Right hindlimb (tissue), 1 donor: ENCODE measurements around the gene SGTA.
"Not testable (repeated sequence)": the region's sequence is repeated elsewhere in the genome, so short reads cannot be mapped to it uniquely, and the experiment has no call there.

Experiments used
- DNase-seq: peaks from one replicate; pipeline ENCODE4 v3.0.0-alpha.2; 2018

The SGTA gene

GRCh38 chr19:2722541-2723344 lies 60.3 kb downstream of the SGTA start:
- peak; percentile 54 for DNase-seq

DNA sequence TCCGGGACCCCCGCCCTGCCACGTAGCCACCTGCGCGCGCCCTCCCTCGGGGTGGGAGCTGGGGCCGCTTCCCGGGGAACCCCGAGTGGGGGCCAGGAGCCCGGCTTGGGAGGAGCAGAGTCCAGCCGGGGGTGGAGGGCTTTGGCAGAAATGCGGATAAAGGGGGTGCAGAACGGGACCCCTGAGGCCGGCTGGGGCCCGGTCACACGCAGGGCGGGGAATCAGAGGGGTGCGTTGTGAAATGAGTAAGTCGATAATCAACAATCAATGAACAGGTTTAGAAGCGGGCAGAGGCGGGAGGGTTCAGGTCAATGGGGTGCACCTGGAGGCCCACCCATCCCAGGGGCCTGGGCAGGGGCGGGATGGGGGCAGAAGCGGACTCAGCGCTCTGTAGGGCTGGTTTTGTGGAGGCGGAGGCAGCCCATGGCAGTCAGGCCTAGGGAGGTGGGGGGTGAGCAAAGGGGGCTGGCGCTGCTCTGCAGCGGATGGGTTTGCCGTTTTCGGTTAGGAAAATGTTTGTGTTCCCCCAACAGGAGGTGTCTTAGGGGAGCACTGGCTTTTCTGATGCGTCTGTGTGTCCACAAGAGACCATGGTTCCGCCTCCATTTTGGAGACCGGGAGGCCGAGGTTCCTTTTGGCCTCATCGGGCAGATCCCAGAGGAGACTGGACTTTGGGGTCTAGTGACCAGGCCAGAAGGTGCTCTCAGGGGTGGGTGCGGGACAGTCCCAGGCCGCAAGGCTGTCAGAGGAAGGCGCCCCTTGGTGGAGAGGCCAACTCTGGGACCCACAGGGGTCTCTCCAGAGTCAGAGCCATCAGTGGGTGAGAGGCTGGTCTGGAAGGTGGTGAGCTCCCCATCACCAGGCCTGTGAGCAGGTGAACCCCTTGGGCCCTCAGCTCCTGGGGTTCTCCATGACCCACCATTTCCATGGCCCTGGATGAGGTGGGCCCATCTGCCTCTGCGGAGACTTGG lies 61.2 kb downstream of the SGTA start:
- no peak for DNase-seq

GRCh38 chr19:2720777-2721569 lies 62.1 kb downstream of the SGTA start, which contains the start of gene DIRAS1:
Gene DIRAS1, minus strand, starts transcription at chr19:2721372. Its CDS starts 3,566 bp downstream, at chr19:2717806.
- DNase-seq = no peak

DNA sequence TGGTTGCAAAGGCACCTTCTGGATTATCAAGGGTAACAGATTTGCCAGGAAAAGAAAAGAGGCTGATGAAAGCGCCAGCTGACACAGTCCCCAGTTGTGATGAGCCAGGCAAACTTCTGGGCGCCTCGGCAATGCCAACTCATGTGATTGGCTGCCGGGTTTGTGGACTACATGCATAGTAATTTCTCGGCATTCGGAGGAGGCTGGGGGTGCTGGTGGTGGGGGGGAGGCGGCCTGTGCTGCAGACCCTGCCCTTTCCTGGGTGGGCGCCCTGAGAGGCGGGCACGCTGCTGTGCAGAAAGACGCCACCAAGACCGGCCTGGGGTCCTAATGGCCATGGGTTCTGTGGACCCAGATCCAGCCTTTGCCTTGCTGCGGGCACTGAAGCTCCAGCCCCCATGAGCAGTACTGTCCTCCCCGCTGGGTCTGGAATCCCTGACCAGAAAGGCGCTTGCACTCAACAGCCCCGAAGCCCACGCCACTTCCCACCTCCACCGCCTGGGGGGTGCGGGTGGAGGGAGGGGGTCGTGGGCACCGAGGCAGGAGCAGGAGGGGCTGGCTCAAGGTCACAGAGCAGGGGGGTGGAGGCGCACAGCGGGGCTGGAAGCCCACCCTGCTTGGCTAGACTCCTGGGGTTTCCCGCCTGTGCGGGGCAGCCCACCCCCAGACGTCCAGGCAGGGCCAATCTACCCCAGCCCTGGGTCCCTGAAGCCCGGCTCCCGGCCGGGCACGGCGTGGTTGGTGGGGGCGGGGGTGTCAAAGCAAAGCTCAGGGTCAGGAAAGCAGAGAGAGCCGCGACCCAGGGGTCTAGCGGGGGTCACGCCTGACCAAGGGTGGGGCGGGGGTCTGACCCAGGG lies 62.9 kb downstream of the SGTA start:
- no peak for DNase-seq

- DNase-seq = no peak
Observed at GRCh38 chr19:2719232-2719735, 63.8 kb downstream of the SGTA start.

DNA sequence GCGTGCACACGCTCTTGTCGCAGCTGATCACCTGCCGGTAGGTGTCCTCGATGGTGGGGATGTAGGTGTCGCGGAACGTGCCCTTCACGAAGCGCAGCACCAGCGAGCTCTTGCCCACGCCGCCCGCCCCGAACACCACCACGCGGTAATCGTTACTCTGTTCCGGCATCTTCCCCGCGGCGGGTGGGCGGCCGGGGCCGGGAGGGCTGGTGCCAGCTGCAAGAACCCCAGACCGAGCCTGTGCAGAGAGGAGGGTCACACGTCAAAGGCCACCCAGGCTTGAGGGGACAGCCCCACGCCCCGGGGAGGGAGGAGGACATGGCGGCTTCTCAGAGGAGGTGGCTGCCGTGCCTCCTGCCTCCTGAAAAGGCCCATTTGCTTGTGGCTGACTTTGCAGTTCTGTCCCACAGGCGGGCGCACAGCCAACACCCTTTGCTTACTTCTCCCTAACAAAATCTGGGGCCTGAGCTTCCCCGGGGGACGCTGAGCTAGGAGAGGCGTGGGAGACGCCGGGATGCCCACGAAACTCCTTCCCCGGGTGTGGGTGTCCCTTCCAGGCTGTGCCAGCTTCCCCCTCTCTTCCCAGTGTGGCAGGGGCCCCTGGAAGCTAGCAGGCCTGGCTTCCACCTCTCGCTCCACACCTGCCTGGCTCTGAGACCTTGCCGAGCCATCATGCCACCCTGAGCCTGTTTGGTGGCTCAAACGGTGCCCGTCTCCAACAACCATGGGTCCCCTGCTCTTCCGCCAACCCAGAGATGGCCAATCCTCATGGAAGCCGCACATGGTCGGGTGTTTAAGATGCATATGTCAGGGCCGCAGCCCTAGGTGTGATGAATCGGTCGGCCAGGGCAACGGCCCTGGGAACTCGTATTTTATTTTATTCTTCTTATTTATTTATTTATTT lies 65.2 kb downstream of the SGTA start:
- DNase-seq = no peak

GRCh38 chr19:2716722-2717637 lies 66.1 kb downstream of the SGTA start:
- no peak for DNase-seq

DNA sequence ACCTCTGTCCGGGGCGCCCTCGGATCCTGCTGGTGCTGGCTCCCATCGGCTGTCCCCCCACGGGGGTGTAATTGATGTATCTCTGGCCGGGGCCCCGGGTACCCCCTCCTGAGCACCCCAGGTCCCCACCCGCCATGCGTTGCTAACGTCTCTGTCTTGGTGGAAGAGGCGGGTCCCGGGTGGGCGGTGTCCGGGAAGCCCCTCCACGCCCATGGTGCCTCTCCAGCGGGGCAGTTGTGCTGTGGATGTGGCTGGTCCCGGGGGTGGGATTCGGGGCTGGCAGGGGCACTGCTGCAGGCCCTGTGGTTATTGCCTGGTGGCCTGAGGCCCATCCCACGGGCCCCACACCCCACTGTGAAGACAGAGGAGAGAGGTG lies 66.8 kb downstream of the SGTA start:
- no peak for DNase-seq

GRCh38 chr19:2715470-2716274 lies 67.4 kb downstream of the SGTA start:
- no peak for DNase-seq

DNA sequence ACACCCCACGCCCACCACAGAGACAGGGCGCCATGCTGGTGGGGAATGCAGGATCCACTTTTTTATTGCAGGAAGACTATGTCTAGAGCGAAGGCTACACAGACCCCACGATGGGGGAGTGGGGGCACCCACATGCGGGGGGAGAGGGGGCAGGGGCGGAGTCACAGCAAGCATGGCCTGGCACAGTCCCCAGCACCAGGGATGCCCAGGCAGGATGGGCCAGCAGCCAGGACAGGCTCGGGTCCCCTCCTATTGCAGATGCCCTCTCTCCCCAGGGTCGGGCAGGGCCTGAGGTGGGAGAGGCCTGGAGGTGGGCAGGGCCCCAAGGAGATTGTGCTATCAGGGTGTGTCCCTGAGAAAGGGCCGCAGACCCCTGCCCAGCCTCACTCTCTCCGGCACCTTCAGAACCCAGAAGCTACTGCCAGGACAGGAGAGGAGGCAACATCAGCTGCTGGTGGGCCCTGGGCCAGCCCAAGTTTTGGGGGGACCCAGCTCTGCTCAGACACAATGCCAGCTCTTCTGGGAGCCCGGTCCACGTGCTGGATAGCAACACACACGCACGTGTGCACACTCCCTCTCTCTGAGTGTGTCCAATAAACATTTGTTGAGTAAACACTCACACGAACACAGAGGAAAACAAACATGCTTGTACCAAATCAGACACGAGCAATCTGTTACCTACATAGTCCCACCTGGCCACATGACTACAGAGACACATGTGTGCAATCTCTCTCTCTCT lies 68.4 kb downstream of the SGTA start:
- no peak for DNase-seq

DNA sequence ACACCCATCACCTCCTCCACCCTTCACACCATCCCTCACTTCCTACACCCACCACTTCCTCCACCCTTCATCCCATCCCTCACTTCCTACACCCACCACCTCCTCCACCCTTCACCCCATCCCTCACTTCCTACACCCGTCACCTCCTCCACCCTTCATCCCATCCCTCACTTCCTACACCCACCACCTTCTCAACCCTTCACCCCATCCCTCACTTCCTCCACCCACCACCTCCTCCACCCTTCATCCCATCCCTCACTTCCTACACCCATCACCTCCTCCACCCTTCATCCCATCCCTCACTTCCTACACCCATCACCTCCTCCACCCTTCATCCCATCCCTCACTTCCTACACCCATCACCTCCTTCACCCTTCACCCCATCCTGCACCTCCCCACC lies 69.0 kb downstream of the SGTA start:
- DNase-seq = not testable (repeated sequence)

DNA sequence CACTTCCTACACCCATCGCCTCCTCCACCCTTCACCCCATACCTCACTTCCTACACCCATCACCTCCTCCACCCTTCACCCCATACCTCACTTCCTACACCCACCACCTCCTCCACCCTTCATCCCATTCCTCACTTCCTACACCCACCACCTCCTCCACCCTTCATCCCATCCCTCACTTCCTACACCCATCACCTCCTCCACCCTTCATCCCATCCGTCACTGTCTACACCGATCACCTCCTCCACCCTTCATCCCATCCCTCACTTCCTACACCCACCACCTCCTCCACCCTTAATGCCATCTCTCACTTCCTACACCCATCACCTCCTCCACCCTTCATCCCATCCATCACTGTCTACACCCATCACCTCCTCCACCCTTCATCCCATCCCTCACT lies 69.9 kb downstream of the SGTA start:
- DNase-seq = not testable (repeated sequence)

DNA sequence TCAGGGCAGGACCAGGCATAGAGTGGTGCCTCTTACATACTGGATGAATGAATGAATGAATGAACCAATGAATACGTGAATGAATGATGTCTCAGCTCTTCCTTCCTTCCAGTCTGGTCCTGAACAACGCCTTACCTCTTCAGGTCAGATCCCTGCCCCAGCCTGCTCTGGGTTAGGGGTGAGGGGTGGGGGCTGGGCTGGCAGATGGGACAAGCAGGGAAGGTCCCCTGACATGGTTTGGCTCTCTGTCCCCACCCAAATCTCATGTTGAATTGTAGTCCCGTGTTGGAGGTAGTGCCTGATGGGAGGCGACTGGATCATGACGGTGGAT lies 71.2 kb downstream of the SGTA start:
- DNase-seq = no peak

- no peak for DNase-seq
Observed at GRCh38 chr19:2711172-2711874, 71.8 kb downstream of the SGTA start.

DNA sequence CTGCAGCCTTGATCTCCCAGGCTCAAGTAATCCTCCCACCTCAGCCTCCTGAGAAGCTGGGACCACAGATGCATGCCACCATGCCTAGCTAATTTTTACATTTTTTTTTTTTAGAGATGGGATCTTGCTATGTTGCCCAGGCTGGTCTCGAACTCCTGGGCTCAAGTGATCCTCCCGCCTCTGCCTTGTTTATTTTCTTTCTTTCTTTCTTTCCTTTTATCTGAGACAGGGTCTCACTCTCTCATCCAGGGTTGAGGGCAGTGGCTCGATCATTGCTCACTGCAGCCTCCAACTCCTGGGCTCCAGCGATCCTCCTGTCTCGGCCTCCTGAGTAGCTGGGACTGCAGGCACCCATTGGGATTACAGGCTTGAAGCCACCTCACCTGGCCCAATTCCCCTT lies 76.8 kb downstream of the SGTA start:
- DNase-seq = no peak
